ENCODE measurements around the gene ZNF217. TPM values are rescaled to one million over a fixed set of nuclear protein-coding genes. Genes with fewer than 3 reads are reported as not detected.
"Not testable (repeated sequence)": the region's sequence is repeated elsewhere in the genome, so short reads cannot be mapped to it uniquely, and the experiment has no call there.

The ZNF217 gene
- total and polyA plus RNA-seq, 9 of the 15 experiments (the other 6 are each of a cell fraction or from before 2014, with no cell fraction given), result 3.0 to 41.8 (median 16.8) TPM

DNA sequence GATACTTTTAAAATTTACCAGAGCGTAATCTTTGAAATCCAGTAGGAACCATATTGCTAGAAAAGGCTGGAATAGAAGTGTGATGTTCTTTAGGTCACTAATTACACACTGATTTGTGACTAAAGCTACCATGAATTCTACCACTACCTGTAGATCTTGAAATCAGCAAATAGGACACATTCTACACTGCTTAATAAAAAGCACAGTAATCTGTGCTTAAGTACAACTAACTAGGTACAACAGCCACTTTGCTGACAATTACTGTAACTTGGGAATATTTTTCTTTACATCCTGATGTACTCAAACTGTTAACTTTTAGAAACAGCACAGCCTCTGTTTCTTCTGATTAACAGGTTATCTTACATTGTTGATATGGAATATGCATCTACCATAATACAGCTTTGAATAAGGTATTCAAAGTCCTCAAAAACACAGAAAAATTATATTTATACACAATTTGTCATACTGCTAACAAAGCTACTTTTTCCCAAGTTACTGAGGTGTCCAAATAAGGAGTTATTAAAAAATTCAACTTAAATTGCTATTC, 6.4 kb downstream of the ZNF217 start:
- H3K4me2 ChIP-seq (ENCODE audit: insufficient read depth, low read length), result peak overlapping the region; percentile 29; the same call in 1 of the 2 replicates
- H3K27me3 ChIP-seq (ENCODE audit: control insufficient read depth in 2 of 2, insufficient read depth in 2 of 2, low read length in 2 of 2); intact Hi-C loops (cut with micrococcal nuclease); in situ Hi-C loops (cut with MboI); DNase-seq (ENCODE audit: extremely low read depth in 1 of 4, low spot score in 3 of 4); H3K9me3 ChIP-seq (replicated peaks; ENCODE audit: control insufficient read depth, insufficient read depth, low read depth, low read length); H4K20me1 ChIP-seq (replicated peaks; ENCODE audit: control insufficient read depth, insufficient read depth, low read length); H3K9me1 ChIP-seq (ENCODE audit: control insufficient read depth, insufficient read depth, low read length); H3K4me3 ChIP-seq; BruUV-seq (replicated peaks); H2AFZ ChIP-seq (ENCODE audit: low read depth, low read length); FAIRE-seq; H3K4me1 ChIP-seq (replicated peaks in 1 of 2; ENCODE audit: control insufficient read depth in 2 of 2, insufficient read depth in 2 of 2, low read length in 2 of 2); ATAC-seq: not testable (repeated sequence)
- 24% methylated on average over 1 of the region's 1 CpG for whole genome bisulfite sequencing (ENCODE audit: insufficient coverage, low coverage, missing lambda C conversion rate)
- TF ChIP-seq TAL1 (IDR thresholded peaks at IDR 0.05), result 0 out of 2 replicates have a peak, but pooled peaks have one; percentile 10
- peak in 1 of 3 experiments; percentile 94; a peak in 2 of 6 replicates for TF ChIP-seq ZBTB11 (CRISPR knock-in tag; IDR thresholded peaks at IDR 0.05)
- peak in 1 of 2 experiments; percentile 34; a peak in 1 of 4 replicates for TF ChIP-seq BCLAF1 (IDR thresholded peaks at IDR 0.05; ENCODE audit: borderline replicate concordance in 1 of 2, control insufficient read depth in 1 of 2, low read depth in 2 of 2, low read length in 1 of 2)
- peaks cover 19% of the 10 kb centered on the region for H3K36me3 ChIP-seq (ENCODE audit: control insufficient read depth, insufficient read depth, low read length)
- POLR2A ChIA-PET, result interaction anchor here (0.9 kb wide), 1 partner anchor 164 kb away, joined by 3 read pairs; no protein-coding TSS in a partner anchor
- peak overlapping the region; percentile 2; the same call in 1 of the 3 replicates for H3K27ac ChIP-seq (ENCODE audit: extremely low read depth, low read depth, low read length)
- H3K79me2 ChIP-seq (ENCODE audit: control insufficient read depth, insufficient read depth, low read length), result peaks cover 97% of the 10 kb centered on the region
- CTCF ChIA-PET (ENCODE audit: low intra/inter-chr PET ratio), result interaction anchor here (0.6 kb wide), 1 partner anchor 26 kb away, joined by 4 read pairs; no protein-coding TSS in a partner anchor
- H3K9ac ChIP-seq (ENCODE audit: insufficient read depth in 1 of 2, low read depth in 2 of 2, low read length in 2 of 2), result peak overlapping the region in 1 of 2 experiments; percentile 44; a peak in 1 of 4 replicates
